HepG2 (cell line): ENCODE data around the gene CDC42EP4. TPM values are rescaled to one million over a fixed set of nuclear protein-coding genes. Genes with fewer than 3 reads are reported as not detected.
A peak's percentile ranks its signal among the peaks of the same experiment; 100 is the strongest.

ENCODE experiments used
- CENPX ChIP-seq: sonication (generic); formaldehyde crosslinking; IDR thresholded peaks from 2 replicates; pipeline ENCODE4 v1.9.0; 2021; ENCODE audit warnings: mild to moderate bottlenecking, missing genetic modification reagents, moderate library complexity
- KLF13 ChIP-seq: sonication (generic); formaldehyde crosslinking; IDR thresholded peaks from 2 replicates; pipeline ENCODE4 v1.4.0; 2020; ENCODE audit warnings: mild to moderate bottlenecking, missing genetic modification reagents
- POLR2G ChIP-seq: fragments of 200-400 bp; formaldehyde crosslinking; IDR thresholded peaks from 2 replicates; pipeline ENCODE4 v1.6.1; 2018; ENCODE audit warnings: mild to moderate bottlenecking, low read depth, low read length, moderate library complexity
- RFX1 ChIP-seq: fragments of 450-650 bp; IDR thresholded peaks from 2 replicates; pipeline ENCODE4 v1.6.1; 2017
- TCF7L2 ChIP-seq: IDR thresholded peaks from 2 replicates; pipeline ENCODE4 v1.6.1; 2011; ENCODE audit warnings: mild to moderate bottlenecking, low read depth, low read length, moderate library complexity
- ZFYVE20 ChIP-seq: sonication (generic); formaldehyde crosslinking; IDR thresholded peaks from 2 replicates; pipeline ENCODE4 v1.8.0; 2023; ENCODE audit warnings: low read depth, mild to moderate bottlenecking, moderate library complexity, missing genetic modification reagents, borderline replicate concordance
- ZNF20 ChIP-seq: sonication (generic); formaldehyde crosslinking; IDR thresholded peaks from 2 replicates; pipeline ENCODE4 v1.4.0; 2020; ENCODE audit warnings: mild to moderate bottlenecking, moderate library complexity, missing genetic modification reagents
- ZNF496 ChIP-seq: sonication (generic); formaldehyde crosslinking; IDR thresholded peaks from 2 replicates; pipeline ENCODE4 v1.8.1; 2023; ENCODE audit warnings: mild to moderate bottlenecking, moderate library complexity, missing genetic modification reagents; ENCODE audit not compliant: insufficient replicate concordance
- ZNF615 ChIP-seq: sonication (generic); formaldehyde crosslinking; IDR thresholded peaks from 2 replicates; pipeline ENCODE4 v1.5.0; 2020; ENCODE audit warnings: mild to moderate bottlenecking, missing genetic modification reagents, borderline replicate concordance
- ZNF766 ChIP-seq: sonication (generic); formaldehyde crosslinking; IDR thresholded peaks from 2 replicates; pipeline ENCODE4 v1.5.0; 2020; ENCODE audit warnings: missing genetic modification reagents, borderline replicate concordance
- polyA plus RNA-seq, 8 experiments: library from polyadenylated mRNA; depleted of rRNA in 3 of 8; stranded (reverse) in 7 of 8; unstranded in 1 of 8; fragments of >200 nt; fragmentation: Illumina TruSeq in 4 of 8; extraction: Trizol in 4 of 8; gene quantifications; 2 replicates each; pipeline versions ENCODE4 v1.2.1 to v1.2.3, GENCODE V29; 2011 to 2016; ENCODE audit warnings: low read depth in 4 of 8, missing spikeins in 1 of 8, mixed read lengths in 1 of 8; ENCODE audit not compliant: insufficient read depth in 1 of 8
- total RNA-seq, 5 experiments: library from RNA; depleted of rRNA; stranded (reverse); fragments of >200 nt; fragmentation: Illumina TruSeq; extraction: Trizol; gene quantifications; 2 replicates each; pipeline ENCODE4 v1.2.3, GENCODE V29; 2016; ENCODE audit warnings: low read depth in 1 of 5
- TF ChIP-seq, protein P1 (sequence below): sonication (generic); formaldehyde crosslinking; IDR thresholded peaks from 2 replicates; pipeline ENCODE4 v1.4.0; 2020; ENCODE audit warnings: missing genetic modification reagents, borderline replicate concordance
- TF ChIP-seq, protein P2 (sequence below), 2 experiments: sonication (generic) in 1 of 2; formaldehyde crosslinking in 1 of 2; IDR thresholded peaks; 2 replicates each; pipeline versions ENCODE4 v1.5.1 to v1.6.1; 2011 to 2020; ENCODE audit warnings: borderline replicate concordance in 1 of 2, low read depth in 1 of 2, low read length in 1 of 2, mild to moderate bottlenecking in 1 of 2, missing genetic modification reagents in 1 of 2, moderate library complexity in 1 of 2
- TF ChIP-seq, protein P3 (sequence below): IDR thresholded peaks from 2 replicates; pipeline ENCODE4 v1.6.1; 2016
- TF ChIP-seq, protein P4 (sequence below): IDR thresholded peaks from 2 replicates; pipeline ENCODE4 v1.6.1; 2016; ENCODE audit warnings: mild to moderate bottlenecking, missing biosample characterization, missing genetic modification reagents
- TF ChIP-seq, protein P5 (sequence below): sonication (generic); formaldehyde crosslinking; IDR thresholded peaks from 2 replicates; pipeline ENCODE4 v1.5.0; 2020; ENCODE audit warnings: mild to moderate bottlenecking, missing genetic modification reagents

Gene CDC42EP4
- total and polyA plus RNA-seq, 2 of the 13 experiments (the other 11 are each of a cell fraction or from before 2014, with no cell fraction given), result 19.0 to 54.0 TPM

DNA sequence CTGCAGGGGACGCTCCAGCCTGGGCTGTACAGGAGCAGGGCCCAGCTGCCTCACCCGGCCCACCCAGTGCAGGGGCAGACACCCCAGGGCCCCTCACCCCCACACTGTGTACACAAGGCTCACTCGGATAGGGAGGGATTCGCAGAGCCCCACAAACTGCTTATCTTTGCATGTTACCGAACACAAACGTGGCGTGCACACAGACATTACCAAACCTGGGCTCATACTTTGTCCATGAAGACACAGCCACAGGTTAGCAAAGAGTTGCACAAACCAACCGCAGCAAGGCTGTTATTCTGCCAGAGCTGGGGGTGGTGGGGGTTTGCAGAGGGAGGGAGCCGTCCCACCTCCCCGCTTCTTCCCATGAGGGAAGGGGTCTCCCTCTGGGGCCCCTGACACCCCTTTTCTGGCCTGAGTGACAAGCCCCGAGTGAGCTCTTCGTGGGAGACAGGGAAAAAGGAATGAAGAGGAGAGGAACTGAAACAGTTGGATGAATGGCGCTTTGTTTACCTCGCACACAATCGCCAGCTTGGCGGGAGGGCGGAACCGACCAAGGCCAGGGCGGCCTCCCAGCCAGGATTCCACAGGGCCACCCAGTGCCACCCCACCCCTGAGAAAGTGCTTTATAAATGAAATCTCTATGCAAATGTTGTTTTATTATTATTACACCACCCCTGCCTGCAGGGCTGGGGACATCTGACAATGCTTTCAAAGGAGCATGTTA lies 49.7 kb downstream of the CDC42EP4 start (continued):
- no peak for TF ChIP-seq ZNF615 (CRISPR knock-in tag)
- no peak; the same call in 1 of the 2 replicates for TF ChIP-seq KLF13 (CRISPR knock-in tag)
- TF ChIP-seq POLR2G, result peak; percentile 78
- TF ChIP-seq TCF7L2, result no peak
- 0 out of 2 replicates have a peak, but pooled peaks have one; percentile 18 for TF ChIP-seq ZNF766 (CRISPR knock-in tag)
- TF ChIP-seq, protein P1, sequence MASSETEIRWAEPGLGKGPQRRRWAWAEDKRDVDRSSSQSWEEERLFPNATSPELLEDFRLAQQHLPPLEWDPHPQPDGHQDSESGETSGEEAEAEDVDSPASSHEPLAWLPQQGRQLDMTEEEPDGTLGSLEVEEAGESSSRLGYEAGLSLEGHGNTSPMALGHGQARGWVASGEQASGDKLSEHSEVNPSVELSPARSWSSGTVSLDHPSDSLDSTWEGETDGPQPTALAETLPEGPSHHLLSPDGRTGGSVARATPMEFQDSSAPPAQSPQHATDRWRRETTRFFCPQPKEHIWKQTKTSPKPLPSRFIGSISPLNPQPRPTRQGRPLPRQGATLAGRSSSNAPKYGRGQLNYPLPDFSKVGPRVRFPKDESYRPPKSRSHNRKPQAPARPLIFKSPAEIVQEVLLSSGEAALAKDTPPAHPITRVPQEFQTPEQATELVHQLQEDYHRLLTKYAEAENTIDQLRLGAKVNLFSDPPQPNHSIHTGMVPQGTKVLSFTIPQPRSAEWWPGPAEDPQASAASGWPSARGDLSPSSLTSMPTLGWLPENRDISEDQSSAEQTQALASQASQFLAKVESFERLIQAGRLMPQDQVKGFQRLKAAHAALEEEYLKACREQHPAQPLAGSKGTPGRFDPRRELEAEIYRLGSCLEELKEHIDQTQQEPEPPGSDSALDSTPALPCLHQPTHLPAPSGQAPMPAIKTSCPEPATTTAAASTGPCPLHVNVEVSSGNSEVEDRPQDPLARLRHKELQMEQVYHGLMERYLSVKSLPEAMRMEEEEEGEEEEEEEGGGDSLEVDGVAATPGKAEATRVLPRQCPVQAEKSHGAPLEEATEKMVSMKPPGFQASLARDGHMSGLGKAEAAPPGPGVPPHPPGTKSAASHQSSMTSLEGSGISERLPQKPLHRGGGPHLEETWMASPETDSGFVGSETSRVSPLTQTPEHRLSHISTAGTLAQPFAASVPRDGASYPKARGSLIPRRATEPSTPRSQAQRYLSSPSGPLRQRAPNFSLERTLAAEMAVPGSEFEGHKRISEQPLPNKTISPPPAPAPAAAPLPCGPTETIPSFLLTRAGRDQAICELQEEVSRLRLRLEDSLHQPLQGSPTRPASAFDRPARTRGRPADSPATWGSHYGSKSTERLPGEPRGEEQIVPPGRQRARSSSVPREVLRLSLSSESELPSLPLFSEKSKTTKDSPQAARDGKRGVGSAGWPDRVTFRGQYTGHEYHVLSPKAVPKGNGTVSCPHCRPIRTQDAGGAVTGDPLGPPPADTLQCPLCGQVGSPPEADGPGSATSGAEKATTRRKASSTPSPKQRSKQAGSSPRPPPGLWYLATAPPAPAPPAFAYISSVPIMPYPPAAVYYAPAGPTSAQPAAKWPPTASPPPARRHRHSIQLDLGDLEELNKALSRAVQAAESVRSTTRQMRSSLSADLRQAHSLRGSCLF (CRISPR knock-in tag), result no peak
- peak; percentile 32; the same call in 1 of the 2 replicates for TF ChIP-seq ZFYVE20
- no peak for TF ChIP-seq RFX1
- no peak for TF ChIP-seq ZNF496 (CRISPR knock-in tag)
- TF ChIP-seq, protein P2, sequence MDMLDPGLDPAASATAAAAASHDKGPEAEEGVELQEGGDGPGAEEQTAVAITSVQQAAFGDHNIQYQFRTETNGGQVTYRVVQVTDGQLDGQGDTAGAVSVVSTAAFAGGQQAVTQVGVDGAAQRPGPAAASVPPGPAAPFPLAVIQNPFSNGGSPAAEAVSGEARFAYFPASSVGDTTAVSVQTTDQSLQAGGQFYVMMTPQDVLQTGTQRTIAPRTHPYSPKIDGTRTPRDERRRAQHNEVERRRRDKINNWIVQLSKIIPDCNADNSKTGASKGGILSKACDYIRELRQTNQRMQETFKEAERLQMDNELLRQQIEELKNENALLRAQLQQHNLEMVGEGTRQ (IDR thresholded peaks at IDR 0.05; ENCODE audit: low read depth, low read length), result no peak
- TF ChIP-seq, protein P2 (CRISPR knock-in tag; IDR thresholded peaks at IDR 0.05; ENCODE audit: borderline replicate concordance), result no peak
- TF ChIP-seq, protein P3, sequence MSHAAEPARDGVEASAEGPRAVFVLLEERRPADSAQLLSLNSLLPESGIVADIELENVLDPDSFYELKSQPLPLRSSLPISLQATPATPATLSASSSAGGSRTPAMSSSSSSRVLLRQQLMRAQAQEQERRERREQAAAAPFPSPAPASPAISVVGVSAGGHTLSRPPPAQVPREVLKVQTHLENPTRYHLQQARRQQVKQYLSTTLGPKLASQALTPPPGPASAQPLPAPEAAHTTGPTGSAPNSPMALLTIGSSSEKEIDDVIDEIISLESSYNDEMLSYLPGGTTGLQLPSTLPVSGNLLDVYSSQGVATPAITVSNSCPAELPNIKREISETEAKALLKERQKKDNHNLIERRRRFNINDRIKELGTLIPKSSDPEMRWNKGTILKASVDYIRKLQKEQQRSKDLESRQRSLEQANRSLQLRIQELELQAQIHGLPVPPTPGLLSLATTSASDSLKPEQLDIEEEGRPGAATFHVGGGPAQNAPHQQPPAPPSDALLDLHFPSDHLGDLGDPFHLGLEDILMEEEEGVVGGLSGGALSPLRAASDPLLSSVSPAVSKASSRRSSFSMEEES (CRISPR knock-in tag), result peak; percentile 40; the same call in 1 of the 2 replicates
- no peak for TF ChIP-seq ZNF20 (CRISPR knock-in tag)
- TF ChIP-seq, protein P4, sequence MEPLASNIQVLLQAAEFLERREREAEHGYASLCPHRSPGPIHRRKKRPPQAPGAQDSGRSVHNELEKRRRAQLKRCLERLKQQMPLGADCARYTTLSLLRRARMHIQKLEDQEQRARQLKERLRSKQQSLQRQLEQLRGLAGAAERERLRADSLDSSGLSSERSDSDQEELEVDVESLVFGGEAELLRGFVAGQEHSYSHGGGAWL (CRISPR knock-in tag), result peak; percentile 50; the same call in 1 of the 2 replicates
- no peak for TF ChIP-seq CENPX
- TF ChIP-seq, protein P5, sequence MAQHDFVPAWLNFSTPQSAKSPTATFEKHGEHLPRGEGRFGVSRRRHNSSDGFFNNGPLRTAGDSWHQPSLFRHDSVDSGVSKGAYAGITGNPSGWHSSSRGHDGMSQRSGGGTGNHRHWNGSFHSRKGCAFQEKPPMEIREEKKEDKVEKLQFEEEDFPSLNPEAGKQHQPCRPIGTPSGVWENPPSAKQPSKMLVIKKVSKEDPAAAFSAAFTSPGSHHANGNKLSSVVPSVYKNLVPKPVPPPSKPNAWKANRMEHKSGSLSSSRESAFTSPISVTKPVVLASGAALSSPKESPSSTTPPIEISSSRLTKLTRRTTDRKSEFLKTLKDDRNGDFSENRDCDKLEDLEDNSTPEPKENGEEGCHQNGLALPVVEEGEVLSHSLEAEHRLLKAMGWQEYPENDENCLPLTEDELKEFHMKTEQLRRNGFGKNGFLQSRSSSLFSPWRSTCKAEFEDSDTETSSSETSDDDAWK (CRISPR knock-in tag), result no peak
